ENCODE results near the gene ZBTB7A.

GRCh38 chr19:4096049-4096892 lies 29.6 kb upstream of the ZBTB7A start:
- TF ChIP-seq POLR2A (IDR thresholded peaks at IDR 0.05), result no peak
- TF ChIP-seq, protein P1, sequence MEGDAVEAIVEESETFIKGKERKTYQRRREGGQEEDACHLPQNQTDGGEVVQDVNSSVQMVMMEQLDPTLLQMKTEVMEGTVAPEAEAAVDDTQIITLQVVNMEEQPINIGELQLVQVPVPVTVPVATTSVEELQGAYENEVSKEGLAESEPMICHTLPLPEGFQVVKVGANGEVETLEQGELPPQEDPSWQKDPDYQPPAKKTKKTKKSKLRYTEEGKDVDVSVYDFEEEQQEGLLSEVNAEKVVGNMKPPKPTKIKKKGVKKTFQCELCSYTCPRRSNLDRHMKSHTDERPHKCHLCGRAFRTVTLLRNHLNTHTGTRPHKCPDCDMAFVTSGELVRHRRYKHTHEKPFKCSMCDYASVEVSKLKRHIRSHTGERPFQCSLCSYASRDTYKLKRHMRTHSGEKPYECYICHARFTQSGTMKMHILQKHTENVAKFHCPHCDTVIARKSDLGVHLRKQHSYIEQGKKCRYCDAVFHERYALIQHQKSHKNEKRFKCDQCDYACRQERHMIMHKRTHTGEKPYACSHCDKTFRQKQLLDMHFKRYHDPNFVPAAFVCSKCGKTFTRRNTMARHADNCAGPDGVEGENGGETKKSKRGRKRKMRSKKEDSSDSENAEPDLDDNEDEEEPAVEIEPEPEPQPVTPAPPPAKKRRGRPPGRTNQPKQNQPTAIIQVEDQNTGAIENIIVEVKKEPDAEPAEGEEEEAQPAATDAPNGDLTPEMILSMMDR (IDR thresholded peaks at IDR 0.05), result no peak
